Osteocyte (in vitro differentiated cells): ENCODE measurements around the gene ZC3H10. TPM values are rescaled to one million over a fixed set of nuclear protein-coding genes. Genes with fewer than 3 reads are reported as not detected.

Source experiments
- DNase-seq: peaks from one replicate; pipeline ENCODE4 v3.0.0; 2021; ENCODE audit warnings: mixed read lengths; ENCODE audit not compliant: unreplicated experiment; ENCODE audit errors: extremely low spot score
- H3K27ac Mint-ChIP-seq: one replicate; pipeline ENCODE4 v1.8.0; 2021; ENCODE audit warnings: mild to moderate bottlenecking, mixed read lengths; ENCODE audit not compliant: unreplicated experiment
- H3K27me3 Mint-ChIP-seq: one replicate; pipeline ENCODE4 v1.8.0; 2021; ENCODE audit warnings: mixed read lengths; ENCODE audit not compliant: unreplicated experiment
- H3K36me3 Mint-ChIP-seq: one replicate; pipeline ENCODE4 v1.8.0; 2021; ENCODE audit warnings: mixed read lengths; ENCODE audit not compliant: unreplicated experiment
- H3K4me1 Mint-ChIP-seq: one replicate; pipeline ENCODE4 v1.8.0; 2021; ENCODE audit warnings: mixed read lengths; ENCODE audit not compliant: unreplicated experiment
- H3K4me3 Mint-ChIP-seq: one replicate; pipeline ENCODE4 v1.8.0; 2021; ENCODE audit warnings: mild to moderate bottlenecking, moderate library complexity, mixed read lengths; ENCODE audit not compliant: unreplicated experiment
- H3K9me3 Mint-ChIP-seq: one replicate; pipeline ENCODE4 v1.8.0; 2021; ENCODE audit warnings: mixed read lengths; ENCODE audit not compliant: unreplicated experiment
- CTCF ChIP-seq: fragments of 200-600 bp; sonication (generic); IDR thresholded peaks from 2 replicates; pipeline ENCODE4 v1.5.0; 2021; ENCODE audit warnings: antibody characterized with exemption, mild to moderate bottlenecking, moderate library complexity
- total RNA-seq: library from RNA; stranded (reverse); gene quantifications from 2 replicates; pipeline ENCODE4 v1.2.1, GENCODE V29; 2021

ZC3H10 gene
- total RNA-seq, 1 donor from 2014 or later: 11.8 TPM

DNA sequence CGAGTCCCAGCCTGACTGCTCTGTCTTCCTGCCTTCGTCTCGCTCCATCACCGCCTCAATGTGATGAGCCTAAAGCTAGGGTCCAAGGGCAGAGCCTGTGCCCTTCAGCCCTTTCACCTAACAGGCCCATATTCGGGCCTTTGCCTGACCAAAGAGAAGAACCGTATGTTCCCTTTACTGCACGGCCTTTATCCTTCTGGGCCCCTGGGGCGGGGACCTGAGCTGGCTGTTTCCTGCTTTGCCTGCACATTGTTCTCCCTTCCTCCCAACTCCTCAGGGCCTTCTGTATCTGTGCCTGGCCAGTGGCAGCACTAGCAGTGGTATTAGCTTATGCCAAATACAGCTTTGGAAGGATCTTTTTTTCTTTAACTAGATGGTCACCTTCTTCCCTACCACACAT is 25.8 kb downstream of the ZC3H10 start:
- no peak for TF ChIP-seq CTCF
- Mint-ChIP-seq H3K4me3 (no peak overlapping the region), H3K27me3 (no peaks in the 10 kb centered on the region), H3K4me1 (peaks cover 4% of the 10 kb centered on the region), H3K9me3 (no peaks in the 10 kb centered on the region), H3K27ac (no peak overlapping the region), H3K36me3 (peaks cover 49% of the 10 kb centered on the region)
- DNase-seq: no peak

DNA sequence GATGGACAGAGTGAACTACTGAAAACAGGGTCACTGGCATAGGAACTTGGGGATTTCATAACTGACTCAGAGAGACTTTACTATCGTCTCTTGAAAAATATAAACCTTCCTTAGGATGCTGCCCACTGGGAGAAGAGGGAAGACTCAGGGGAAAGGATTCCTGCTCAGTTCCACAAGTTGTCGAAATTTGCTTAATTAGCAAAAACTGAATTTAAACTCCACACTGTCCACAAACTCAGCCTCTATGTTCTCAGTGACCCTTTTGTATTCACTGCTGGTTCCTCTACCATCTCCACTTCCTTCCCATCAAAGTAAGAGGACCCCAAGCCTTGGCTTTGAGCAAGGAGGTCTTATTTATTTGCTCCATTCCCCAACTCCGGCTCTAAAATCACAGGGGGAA is 27.2 kb downstream of the ZC3H10 start:
- no peak for TF ChIP-seq CTCF
- H3K4me3 Mint-ChIP-seq: no peak overlapping the region
- no peak for DNase-seq
- no peaks in the 10 kb centered on the region for H3K9me3 Mint-ChIP-seq
- H3K4me1 Mint-ChIP-seq: peaks cover 4% of the 10 kb centered on the region
- peaks cover 43% of the 10 kb centered on the region for H3K36me3 Mint-ChIP-seq
- H3K27me3 Mint-ChIP-seq: no peaks in the 10 kb centered on the region
- peak overlapping the region; percentile 7 for H3K27ac Mint-ChIP-seq

GRCh38 chr12:56146492-56147460 is 28.7 kb downstream of the ZC3H10 start:
- H3K4me3 Mint-ChIP-seq: no peak overlapping the region
- no peaks in the 10 kb centered on the region for H3K9me3 Mint-ChIP-seq
- H3K4me1 Mint-ChIP-seq: peaks cover 17% of the 10 kb centered on the region
- H3K27me3 Mint-ChIP-seq: no peaks in the 10 kb centered on the region
- peaks cover 32% of the 10 kb centered on the region for H3K36me3 Mint-ChIP-seq
- TF ChIP-seq CTCF: no peak
- no peak for DNase-seq
- no peak overlapping the region for H3K27ac Mint-ChIP-seq

GRCh38 chr12:56150563-56150962 is 32.5 kb downstream of the ZC3H10 start:
- no peaks in the 10 kb centered on the region for H3K27me3 Mint-ChIP-seq
- H3K27ac Mint-ChIP-seq: peak overlapping the region; percentile 75
- peaks cover 41% of the 10 kb centered on the region for H3K4me1 Mint-ChIP-seq
- TF ChIP-seq CTCF: no peak
- H3K4me3 Mint-ChIP-seq: peak overlapping the region; percentile 16
- no peaks in the 10 kb centered on the region for H3K9me3 Mint-ChIP-seq
- H3K36me3 Mint-ChIP-seq: peaks cover 9% of the 10 kb centered on the region
- DNase-seq: no peak

DNA sequence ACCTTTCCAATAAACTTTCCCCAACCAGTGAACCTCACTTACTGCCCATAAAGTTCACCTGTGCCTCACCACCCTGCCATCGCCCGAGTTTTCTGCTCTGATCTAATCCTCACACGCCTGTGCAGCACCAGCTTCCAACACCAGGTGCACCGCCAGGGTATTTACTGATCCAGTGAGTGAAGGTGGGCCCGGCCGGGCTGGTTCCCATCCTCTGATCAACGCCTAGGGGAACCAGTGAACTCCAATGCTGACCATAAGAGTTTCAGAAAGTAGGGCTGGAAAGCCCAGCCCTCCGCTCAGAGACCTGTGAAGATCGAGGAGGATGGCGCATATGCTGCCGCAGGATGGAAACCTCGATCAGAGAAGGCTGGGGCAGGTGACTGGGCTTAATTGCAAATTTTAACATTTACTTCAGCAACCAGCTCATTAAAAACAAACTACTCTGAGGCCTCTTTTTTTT is 33.6 kb downstream of the ZC3H10 start:
- Mint-ChIP-seq H3K4me3 (peak overlapping the region; percentile 93), H3K27me3 (no peaks in the 10 kb centered on the region), H3K27ac (peak overlapping the region; percentile 95), H3K4me1 (peaks cover 42% of the 10 kb centered on the region), H3K9me3 (no peaks in the 10 kb centered on the region), H3K36me3 (peaks cover 11% of the 10 kb centered on the region)
- DNase-seq: no peak
- peak; percentile 33 for TF ChIP-seq CTCF
